NB4 (cell line): Measurements from ENCODE around the gene TRAM2.

Experiments used
- CTCF ChIP-seq: IDR thresholded peaks from one replicate; pipeline ENCODE4 v1.5.1; 2012; ENCODE audit warnings: low read depth, low read length
- MAX ChIP-seq: IDR thresholded peaks from 2 replicates; pipeline ENCODE4 v1.6.1; 2011; ENCODE audit warnings: low read depth, low read length
- MYC ChIP-seq: IDR thresholded peaks from 2 replicates; pipeline ENCODE4 v1.6.1; 2011; ENCODE audit warnings: low read depth, low read length
- POLR2A ChIP-seq: IDR thresholded peaks from 2 replicates; pipeline ENCODE4 v1.6.1; 2011; ENCODE audit warnings: mild to moderate bottlenecking; ENCODE audit not compliant: insufficient read length; ENCODE audit errors: extremely low read depth

GRCh38 chr6:52622810-52623209, 46.0 kb upstream of the TRAM2 start:
- TF ChIP-seq CTCF, result no peak
- TF ChIP-seq POLR2A, result no peak
- TF ChIP-seq MYC, result no peak
- no peak for TF ChIP-seq MAX
